K562 (cell line): Measurements from ENCODE around the gene GPR78. TPM values are rescaled to one million over a fixed set of nuclear protein-coding genes. Genes with fewer than 3 reads are reported as not detected.

Experiments used
- ATAC-seq: fragments of 200-7000 bp; cut with Tn5 transposase; 3 replicates; pipeline ENCODE4 v1.9.1; 2020; ENCODE audit warnings: moderate library complexity
- BruUV-seq: library from RNA; stranded (reverse); fragments of 400-500 nt; replicated peaks from 2 replicates; lab custom pipeline; 2021; lab: Mats Ljungman, UMichigan
- CTCF ChIA-PET: fragments of 300-600 bp; formaldehyde crosslinking; extraction: SDS; loops from one replicate; lab custom pipeline; 2021; ENCODE audit warnings: low intra/inter-chr PET ratio; lab: Yijun Ruan, JAX
- POLR2A ChIA-PET: fragments of 300-600, 350-650 bp; sonication (Branson Sonifier 250); formaldehyde crosslinking; extraction: SDS; loops from one replicate; lab custom pipeline; 2021; ENCODE audit warnings: antibody characterized with exemption, inconsistent platforms; lab: Yijun Ruan, JAX
- DNase-seq, 4 experiments: peaks; one replicate each; pipeline versions ENCODE4 v3.0.0 to v3.0.0-alpha.2; 2011 to 2018; ENCODE audit warnings: low spot score in 3 of 4, mixed read lengths in 3 of 4; ENCODE audit errors: extremely low read depth in 1 of 4
- FAIRE-seq: peaks from 2 replicates; lab custom pipeline; 2011; peaks lifted over from hg19 to GRCh38; lab: Jason Lieb, UNC
- H2AFZ ChIP-seq: 2 replicates; pipeline ENCODE4 v1.6.0; 2011; ENCODE audit warnings: low read depth, low read length, control low read depth, inconsistent platforms
- H3K27ac ChIP-seq: fragments of 200-600 bp; 3 replicates; pipeline ENCODE4 v1.8.0; 2011; ENCODE audit warnings: low read depth, mild to moderate bottlenecking, control low read depth, inconsistent platforms, low read length, moderate library complexity, mixed read lengths; ENCODE audit errors: extremely low read depth
- H3K27me3 ChIP-seq, 2 experiments: fragments of 300-600 bp in 1 of 2; 2 replicates in 1 of 2; 3 replicates in 1 of 2; pipeline versions ENCODE4 v1.6.0 to v1.8.0; 2011; ENCODE audit warnings: inconsistent platforms in 2 of 2, low read length in 2 of 2, mild to moderate bottlenecking in 1 of 2, mixed read lengths in 1 of 2, moderate library complexity in 1 of 2; ENCODE audit not compliant: control insufficient read depth in 2 of 2, insufficient read depth in 2 of 2
- H3K36me3 ChIP-seq: fragments of 300-600 bp; 3 replicates; pipeline ENCODE4 v1.8.0; 2011; ENCODE audit warnings: mild to moderate bottlenecking, low read length, inconsistent platforms; ENCODE audit not compliant: control insufficient read depth, insufficient read depth
- H3K4me1 ChIP-seq, 2 experiments: fragments of 200-600 bp in 1 of 2; replicated peaks in 1 of 2; 2 replicates in 1 of 2; 3 replicates in 1 of 2; pipeline versions ENCODE4 v1.5.1 to v1.8.0; 2011; ENCODE audit warnings: inconsistent platforms in 2 of 2, low read length in 2 of 2, mild to moderate bottlenecking in 1 of 2, mixed read lengths in 1 of 2, moderate library complexity in 1 of 2; ENCODE audit not compliant: control insufficient read depth in 2 of 2, insufficient read depth in 2 of 2
- H3K4me2 ChIP-seq: 2 replicates; pipeline ENCODE4 v1.6.1; 2011; ENCODE audit warnings: low read length, control low read depth, inconsistent platforms, mixed read lengths; ENCODE audit not compliant: insufficient read depth
- H3K4me3 ChIP-seq: fragments of 200-600 bp; sonication (generic), shearing (Covaris generic); 2 replicates; pipeline ENCODE4 v1.5.1; 2016; ENCODE audit warnings: control low read depth, inconsistent platforms
- H3K79me2 ChIP-seq: fragments of 200-600 bp; 3 replicates; pipeline ENCODE4 v1.8.0; 2011; ENCODE audit warnings: low read length, inconsistent platforms; ENCODE audit not compliant: control insufficient read depth, insufficient read depth
- H3K9ac ChIP-seq, 2 experiments: 2 replicates each; pipeline versions ENCODE4 v1.6.0 to v1.6.1; 2011; ENCODE audit warnings: low read depth in 2 of 2, low read length in 2 of 2, control low read depth in 1 of 2, inconsistent platforms in 1 of 2, mild to moderate bottlenecking in 1 of 2, mixed read lengths in 1 of 2; ENCODE audit not compliant: insufficient read depth in 1 of 2
- H3K9me1 ChIP-seq: one replicate; pipeline ENCODE4 v1.6.0; 2011; ENCODE audit warnings: inconsistent platforms, mild to moderate bottlenecking, low read length, moderate library complexity; ENCODE audit not compliant: control insufficient read depth, insufficient read depth
- H3K9me3 ChIP-seq: replicated peaks from 2 replicates; pipeline ENCODE4 v1.5.1; 2011; ENCODE audit warnings: low read depth, low read length, inconsistent platforms; ENCODE audit not compliant: control insufficient read depth, insufficient read depth
- H4K20me1 ChIP-seq: replicated peaks from 2 replicates; pipeline ENCODE4 v1.6.1; 2011; ENCODE audit warnings: low read length, inconsistent platforms, mixed read lengths; ENCODE audit not compliant: control insufficient read depth, insufficient read depth
- BRCA1 ChIP-seq, 2 experiments: fragments of 450-650 bp in 1 of 2; sonication (generic) in 1 of 2; formaldehyde crosslinking in 1 of 2; IDR thresholded peaks; 2 replicates each; pipeline versions ENCODE4 v1.5.0 to v1.6.1; 2017 to 2020; ENCODE audit warnings: mild to moderate bottlenecking in 1 of 2, missing genetic modification reagents in 1 of 2
- FOXA1 ChIP-seq: fragments of 450-650 bp; IDR thresholded peaks from 2 replicates; pipeline ENCODE4 v1.6.1; 2016; ENCODE audit warnings: mild to moderate bottlenecking, borderline replicate concordance
- NFXL1 ChIP-seq: fragments of 450-650 bp; formaldehyde crosslinking; IDR thresholded peaks from 2 replicates; pipeline ENCODE4 v1.4.0; 2021; ENCODE audit warnings: mild to moderate bottlenecking
- PHF8 ChIP-seq: fragments of 200-600 bp; sonication (generic); IDR thresholded peaks from 2 replicates; pipeline ENCODE4 v1.6.1; 2012; ENCODE audit warnings: mixed run types, mild to moderate bottlenecking, inconsistent platforms, low read length, moderate library complexity, borderline replicate concordance
- SETDB1 ChIP-seq: IDR thresholded peaks from one replicate; pipeline ENCODE4 v1.6.1; 2012; ENCODE audit warnings: low read length, control low read depth, inconsistent platforms
- SMARCE1 ChIP-seq: fragments of 450-650 bp; IDR thresholded peaks from 2 replicates; pipeline ENCODE4 v1.7.1; 2016; ENCODE audit warnings: mild to moderate bottlenecking
- ZHX1 ChIP-seq: fragments of 150-350 bp; conservative IDR thresholded peaks from 2 replicates; pipeline ENCODE4 v1.6.1; 2014; ENCODE audit warnings: low read length
- WGBS: fragments of 100-300 bp; shearing (Covaris generic); methylation state at CpG from one replicate; pipeline ENCODE4 v1.1.6; 2016; ENCODE audit warnings: low coverage, mixed read lengths; ENCODE audit not compliant: insufficient coverage; ENCODE audit errors: missing lambda C conversion rate; 5-methylcytosine and 5-hydroxymethylcytosine counted together
- in situ Hi-C: fragments of 300-500 bp; cut with MboI; formaldehyde crosslinking; loops from 4 replicates; pipeline ENCODE4 v1.15.0; 2018; ENCODE audit warnings: inconsistent platforms, mixed read lengths
- intact Hi-C: fragments of 100-400 bp; cut with micrococcal nuclease; formaldehyde crosslinking; loops from 2 replicates; pipeline ENCODE4 v1.14.2; 2022
- polyA plus RNA-seq, 8 experiments: library from polyadenylated mRNA; depleted of rRNA in 4 of 8; stranded (reverse) in 5 of 8; unstranded in 3 of 8; fragments of >200 nt; fragmentation: Nextera tagmentation in 2 of 8; fragmentation: Illumina TruSeq in 1 of 8; extraction: Ambion mirVana in 2 of 8; extraction: Trizol in 1 of 8; gene quantifications; 2 replicates each; pipeline versions ENCODE4 v1.2.1 to v1.2.3, GENCODE V29; 2011 to 2014; ENCODE audit warnings: inconsistent platforms in 1 of 8, missing spikeins in 1 of 8
- total RNA-seq, 7 experiments: library from RNA; depleted of rRNA in 6 of 7; stranded (reverse); fragments of >200 nt in 6 of 7; fragmentation: Illumina TruSeq in 2 of 7; extraction: Trizol in 2 of 7; gene quantifications; 2 replicates each; pipeline versions ENCODE4 v1.2.1 to v1.2.3, GENCODE V29; 2011 to 2021; ENCODE audit warnings: low replicate concordance in 1 of 7
- TF ChIP-seq, protein P1 (sequence below): sonication (generic); formaldehyde crosslinking; IDR thresholded peaks from 2 replicates; pipeline ENCODE4 v1.8.0; 2022; ENCODE audit warnings: mild to moderate bottlenecking, missing genetic modification reagents
- TF ChIP-seq, protein P2 (sequence below): sonication (generic); formaldehyde crosslinking; IDR thresholded peaks from 2 replicates; pipeline ENCODE4 v1.8.0; 2023; ENCODE audit warnings: missing genetic modification reagents, mild to moderate bottlenecking, borderline replicate concordance
- TF ChIP-seq, protein P3 (sequence below): fragments of 450-650 bp; IDR thresholded peaks from 2 replicates; pipeline ENCODE4 v1.6.1; 2016

The GPR78 gene
- total and polyA plus RNA-seq, 9 of the 15 experiments (the other 6 are each of a cell fraction or from before 2014, with no cell fraction given) = 0.04 to 0.13 (median 0.07) TPM; not detected in 4

GRCh38 chr4:8577972-8578371 lies 2.2 kb upstream of the GPR78 start:
- no peak for ATAC-seq
- Histone ChIP-seq H3K4me3 (no peak overlapping the region), H3K27ac (no peak overlapping the region), H3K9me3 (no peaks in the 10 kb centered on the region), H3K9ac (no peak overlapping the region), H4K20me1 (no peaks in the 10 kb centered on the region; the same call in 1 of the 2 replicates), H3K4me1 (peaks cover 0 to 12% of the 10 kb centered on the region in 2 experiments; a peak in 2 of 5 replicates), H3K9me1 (no peaks in the 10 kb centered on the region), H3K79me2 (no peaks in the 10 kb centered on the region), H3K36me3 (no peaks in the 10 kb centered on the region), H3K27me3 (peaks cover 3 to 40% of the 10 kb centered on the region in 2 experiments; a peak in 3 of 5 replicates), H2AFZ (no peak overlapping the region), H3K4me2 (no peak overlapping the region)
- CTCF ChIA-PET = no interaction called here
- BruUV-seq = no TSS peak
- WGBS = 0% methylated on average over 4 of the region's 4 CpGs
- no peak for DNase-seq
- in situ Hi-C loops = no loop called here
- FAIRE-seq = no peak
- intact Hi-C loops = no loop called here
- POLR2A ChIA-PET = no interaction called here
- TF ChIP-seq SMARCE1 (no peak), SETDB1 (no peak), ZHX1 (no peak), NFXL1 (CRISPR knock-in tag) (no peak), FOXA1 (no peak), BRCA1 (IDR thresholded peaks at IDR 0.05) (no peak), BRCA1 (CRISPR knock-in tag; IDR thresholded peaks at IDR 0.05) (no peak), PHF8 (no peak)
- TF ChIP-seq, protein P1, sequence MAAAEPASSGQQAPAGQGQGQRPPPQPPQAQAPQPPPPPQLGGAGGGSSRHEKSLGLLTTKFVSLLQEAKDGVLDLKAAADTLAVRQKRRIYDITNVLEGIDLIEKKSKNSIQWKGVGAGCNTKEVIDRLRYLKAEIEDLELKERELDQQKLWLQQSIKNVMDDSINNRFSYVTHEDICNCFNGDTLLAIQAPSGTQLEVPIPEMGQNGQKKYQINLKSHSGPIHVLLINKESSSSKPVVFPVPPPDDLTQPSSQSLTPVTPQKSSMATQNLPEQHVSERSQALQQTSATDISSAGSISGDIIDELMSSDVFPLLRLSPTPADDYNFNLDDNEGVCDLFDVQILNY (CRISPR knock-in tag) = no peak
- TF ChIP-seq, protein P2, sequence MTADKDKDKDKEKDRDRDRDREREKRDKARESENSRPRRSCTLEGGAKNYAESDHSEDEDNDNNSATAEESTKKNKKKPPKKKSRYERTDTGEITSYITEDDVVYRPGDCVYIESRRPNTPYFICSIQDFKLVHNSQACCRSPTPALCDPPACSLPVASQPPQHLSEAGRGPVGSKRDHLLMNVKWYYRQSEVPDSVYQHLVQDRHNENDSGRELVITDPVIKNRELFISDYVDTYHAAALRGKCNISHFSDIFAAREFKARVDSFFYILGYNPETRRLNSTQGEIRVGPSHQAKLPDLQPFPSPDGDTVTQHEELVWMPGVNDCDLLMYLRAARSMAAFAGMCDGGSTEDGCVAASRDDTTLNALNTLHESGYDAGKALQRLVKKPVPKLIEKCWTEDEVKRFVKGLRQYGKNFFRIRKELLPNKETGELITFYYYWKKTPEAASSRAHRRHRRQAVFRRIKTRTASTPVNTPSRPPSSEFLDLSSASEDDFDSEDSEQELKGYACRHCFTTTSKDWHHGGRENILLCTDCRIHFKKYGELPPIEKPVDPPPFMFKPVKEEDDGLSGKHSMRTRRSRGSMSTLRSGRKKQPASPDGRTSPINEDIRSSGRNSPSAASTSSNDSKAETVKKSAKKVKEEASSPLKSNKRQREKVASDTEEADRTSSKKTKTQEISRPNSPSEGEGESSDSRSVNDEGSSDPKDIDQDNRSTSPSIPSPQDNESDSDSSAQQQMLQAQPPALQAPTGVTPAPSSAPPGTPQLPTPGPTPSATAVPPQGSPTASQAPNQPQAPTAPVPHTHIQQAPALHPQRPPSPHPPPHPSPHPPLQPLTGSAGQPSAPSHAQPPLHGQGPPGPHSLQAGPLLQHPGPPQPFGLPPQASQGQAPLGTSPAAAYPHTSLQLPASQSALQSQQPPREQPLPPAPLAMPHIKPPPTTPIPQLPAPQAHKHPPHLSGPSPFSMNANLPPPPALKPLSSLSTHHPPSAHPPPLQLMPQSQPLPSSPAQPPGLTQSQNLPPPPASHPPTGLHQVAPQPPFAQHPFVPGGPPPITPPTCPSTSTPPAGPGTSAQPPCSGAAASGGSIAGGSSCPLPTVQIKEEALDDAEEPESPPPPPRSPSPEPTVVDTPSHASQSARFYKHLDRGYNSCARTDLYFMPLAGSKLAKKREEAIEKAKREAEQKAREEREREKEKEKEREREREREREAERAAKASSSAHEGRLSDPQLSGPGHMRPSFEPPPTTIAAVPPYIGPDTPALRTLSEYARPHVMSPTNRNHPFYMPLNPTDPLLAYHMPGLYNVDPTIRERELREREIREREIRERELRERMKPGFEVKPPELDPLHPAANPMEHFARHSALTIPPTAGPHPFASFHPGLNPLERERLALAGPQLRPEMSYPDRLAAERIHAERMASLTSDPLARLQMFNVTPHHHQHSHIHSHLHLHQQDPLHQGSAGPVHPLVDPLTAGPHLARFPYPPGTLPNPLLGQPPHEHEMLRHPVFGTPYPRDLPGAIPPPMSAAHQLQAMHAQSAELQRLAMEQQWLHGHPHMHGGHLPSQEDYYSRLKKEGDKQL = no peak
- TF ChIP-seq, protein P3, sequence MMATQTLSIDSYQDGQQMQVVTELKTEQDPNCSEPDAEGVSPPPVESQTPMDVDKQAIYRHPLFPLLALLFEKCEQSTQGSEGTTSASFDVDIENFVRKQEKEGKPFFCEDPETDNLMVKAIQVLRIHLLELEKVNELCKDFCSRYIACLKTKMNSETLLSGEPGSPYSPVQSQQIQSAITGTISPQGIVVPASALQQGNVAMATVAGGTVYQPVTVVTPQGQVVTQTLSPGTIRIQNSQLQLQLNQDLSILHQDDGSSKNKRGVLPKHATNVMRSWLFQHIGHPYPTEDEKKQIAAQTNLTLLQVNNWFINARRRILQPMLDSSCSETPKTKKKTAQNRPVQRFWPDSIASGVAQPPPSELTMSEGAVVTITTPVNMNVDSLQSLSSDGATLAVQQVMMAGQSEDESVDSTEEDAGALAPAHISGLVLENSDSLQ = no peak
